Ascending aorta (tissue), 2 donors: Measurements from ENCODE around the gene LRRC8C. TPM values are rescaled to one million over a fixed set of nuclear protein-coding genes. Genes with fewer than 3 reads are reported as not detected.

Experiments
- DNase-seq, 2 donors: peaks; one replicate each; pipeline ENCODE4 v3.0.0-alpha.2; 2019; ENCODE audit warnings: low spot score in 2 of 2
- H3K27ac ChIP-seq, 2 donors: fragments of 200-600 bp; sonication (generic); one replicate each; pipeline ENCODE4 v1.5.1; 2016 to 2017; ENCODE audit warnings: mild to moderate bottlenecking in 1 of 2
- H3K27me3 ChIP-seq: fragments of 200-600 bp; sonication (generic); one replicate; pipeline ENCODE4 v1.5.1; 2017
- H3K36me3 ChIP-seq, 2 donors: fragments of 200-600 bp; sonication (generic); one replicate each; pipeline ENCODE4 v1.5.1; 2016
- H3K4me1 ChIP-seq, 2 donors: fragments of 200-600 bp; sonication (generic); one replicate each; pipeline ENCODE4 v1.5.1; 2016 to 2017; ENCODE audit warnings: mild to moderate bottlenecking in 1 of 2
- H3K4me3 ChIP-seq, 2 donors: fragments of 200-600 bp; sonication (generic); one replicate each; pipeline ENCODE4 v1.5.1; 2016 to 2017; ENCODE audit warnings: mild to moderate bottlenecking in 1 of 2
- H3K9me3 ChIP-seq, 2 donors: fragments of 200-600 bp; sonication (generic); one replicate each; pipeline ENCODE4 v1.5.1; 2016
- intact Hi-C: fragments of 100-400 bp; cut with DNase I; formaldehyde crosslinking; loops from one replicate; pipeline ENCODE4 v1.15.1; 2023
- total RNA-seq: library from RNA; depleted of rRNA; stranded (reverse); fragments of >200 nt; gene quantifications from one replicate; pipeline ENCODE4 v1.1.0, GENCODE V29; 2016
- TF ChIP-seq, protein P1 (sequence below), 3 experiments: fragments of 200-600 bp in 2 of 3; fragments of 450-650 bp in 1 of 3; sonication (generic) in 2 of 3; IDR thresholded peaks; one replicate each; pipeline ENCODE4 v1.5.1; 2016 to 2019; ENCODE audit warnings: antibody characterized with exemption in 3 of 3, mild to moderate bottlenecking in 1 of 3, moderate library complexity in 1 of 3

Gene LRRC8C
- total RNA-seq, 1 donor from 2014 or later, result 7.5 TPM

DNA sequence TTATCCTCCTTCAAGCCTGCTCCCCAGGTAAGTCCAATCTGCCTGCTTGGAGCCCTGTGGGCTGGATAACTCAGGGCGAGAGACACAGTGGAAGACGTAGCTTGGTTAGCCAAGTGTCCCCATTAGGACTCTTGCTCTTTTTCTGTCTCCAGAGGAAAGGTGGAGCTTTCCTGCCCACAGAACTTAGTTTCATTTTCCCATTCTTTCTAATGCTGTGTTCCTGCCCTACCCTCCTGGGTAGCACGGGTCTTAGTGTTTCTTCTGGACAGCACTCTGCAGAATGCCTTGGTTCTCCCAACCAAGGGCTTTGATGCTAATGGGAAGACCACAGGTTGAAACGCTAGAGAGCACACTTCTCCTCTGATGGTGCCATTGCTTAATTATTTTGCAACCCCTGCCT lies 95.5 kb downstream of the LRRC8C start:
- no peak overlapping the region for H3K27ac ChIP-seq
- DNase-seq, result no peak
- H3K36me3 ChIP-seq, result no peaks in the 10 kb centered on the region
- no peaks in the 10 kb centered on the region for H3K9me3 ChIP-seq
- no peaks in the 10 kb centered on the region for H3K27me3 ChIP-seq
- TF ChIP-seq, protein P1, sequence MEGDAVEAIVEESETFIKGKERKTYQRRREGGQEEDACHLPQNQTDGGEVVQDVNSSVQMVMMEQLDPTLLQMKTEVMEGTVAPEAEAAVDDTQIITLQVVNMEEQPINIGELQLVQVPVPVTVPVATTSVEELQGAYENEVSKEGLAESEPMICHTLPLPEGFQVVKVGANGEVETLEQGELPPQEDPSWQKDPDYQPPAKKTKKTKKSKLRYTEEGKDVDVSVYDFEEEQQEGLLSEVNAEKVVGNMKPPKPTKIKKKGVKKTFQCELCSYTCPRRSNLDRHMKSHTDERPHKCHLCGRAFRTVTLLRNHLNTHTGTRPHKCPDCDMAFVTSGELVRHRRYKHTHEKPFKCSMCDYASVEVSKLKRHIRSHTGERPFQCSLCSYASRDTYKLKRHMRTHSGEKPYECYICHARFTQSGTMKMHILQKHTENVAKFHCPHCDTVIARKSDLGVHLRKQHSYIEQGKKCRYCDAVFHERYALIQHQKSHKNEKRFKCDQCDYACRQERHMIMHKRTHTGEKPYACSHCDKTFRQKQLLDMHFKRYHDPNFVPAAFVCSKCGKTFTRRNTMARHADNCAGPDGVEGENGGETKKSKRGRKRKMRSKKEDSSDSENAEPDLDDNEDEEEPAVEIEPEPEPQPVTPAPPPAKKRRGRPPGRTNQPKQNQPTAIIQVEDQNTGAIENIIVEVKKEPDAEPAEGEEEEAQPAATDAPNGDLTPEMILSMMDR (IDR thresholded peaks at IDR 0.05), result no peak
- no peaks in the 10 kb centered on the region for H3K4me1 ChIP-seq
- H3K4me3 ChIP-seq, result no peak overlapping the region
- intact Hi-C loops, result no loop called here

DNA sequence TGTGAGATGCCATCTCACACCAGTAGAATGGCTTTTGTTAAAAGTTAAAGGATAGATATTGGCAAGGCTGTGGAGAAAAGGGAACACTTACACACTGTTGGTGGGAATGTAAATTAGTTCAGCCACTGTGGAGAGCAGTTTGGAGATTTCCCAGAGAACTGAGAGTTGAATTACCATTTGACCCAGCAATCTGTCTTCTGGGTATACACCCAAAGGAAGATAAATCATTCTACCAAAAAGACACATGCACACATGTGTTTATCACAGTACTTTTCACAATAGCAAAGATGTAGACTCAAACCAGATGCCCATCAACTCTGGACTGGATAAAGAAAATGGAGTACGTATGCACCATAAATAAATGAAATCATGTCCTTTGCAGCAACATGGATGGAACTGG lies 99.3 kb downstream of the LRRC8C start:
- intact Hi-C loops, result no loop called here
- Histone ChIP-seq H3K27me3 (no peaks in the 10 kb centered on the region), H3K27ac (no peak overlapping the region), H3K36me3 (no peaks in the 10 kb centered on the region), H3K9me3 (no peaks in the 10 kb centered on the region), H3K4me3 (no peak overlapping the region), H3K4me1 (no peaks in the 10 kb centered on the region)
- no peak for DNase-seq
- TF ChIP-seq, protein P1 (IDR thresholded peaks at IDR 0.05), result no peak

DNA sequence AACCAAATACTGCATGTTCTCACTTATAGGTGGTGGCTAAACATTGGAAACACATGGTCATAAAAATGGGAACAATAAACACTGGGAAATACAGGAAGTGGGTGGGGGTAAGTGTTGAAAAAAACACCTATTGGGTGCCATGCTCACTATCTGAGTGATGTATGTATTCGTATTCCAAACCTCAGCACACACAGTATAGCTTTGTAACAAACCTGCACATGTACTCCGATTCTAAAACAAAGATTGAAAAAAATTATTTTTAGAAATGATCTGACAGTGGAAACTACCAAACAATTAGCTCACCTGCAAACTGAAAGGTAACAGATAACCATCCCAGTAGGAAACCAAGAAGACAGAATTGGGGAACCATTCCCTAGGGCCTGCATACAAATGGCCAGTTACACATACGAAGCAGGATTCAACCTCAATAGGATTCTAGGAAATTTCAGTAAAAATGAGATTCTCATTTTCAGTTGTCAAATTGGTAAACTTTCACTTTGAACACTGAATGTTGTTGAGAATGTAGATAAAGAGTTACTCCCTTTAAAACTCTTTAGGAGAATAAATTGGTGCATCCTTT lies 99.8 kb downstream of the LRRC8C start:
- Histone ChIP-seq H3K9me3 (no peaks in the 10 kb centered on the region), H3K4me1 (no peaks in the 10 kb centered on the region), H3K36me3 (no peaks in the 10 kb centered on the region), H3K27me3 (no peaks in the 10 kb centered on the region), H3K27ac (no peak overlapping the region), H3K4me3 (no peak overlapping the region)
- intact Hi-C loops, result no loop called here
- no peak for DNase-seq
- TF ChIP-seq, protein P1 (IDR thresholded peaks at IDR 0.05), result no peak

DNA sequence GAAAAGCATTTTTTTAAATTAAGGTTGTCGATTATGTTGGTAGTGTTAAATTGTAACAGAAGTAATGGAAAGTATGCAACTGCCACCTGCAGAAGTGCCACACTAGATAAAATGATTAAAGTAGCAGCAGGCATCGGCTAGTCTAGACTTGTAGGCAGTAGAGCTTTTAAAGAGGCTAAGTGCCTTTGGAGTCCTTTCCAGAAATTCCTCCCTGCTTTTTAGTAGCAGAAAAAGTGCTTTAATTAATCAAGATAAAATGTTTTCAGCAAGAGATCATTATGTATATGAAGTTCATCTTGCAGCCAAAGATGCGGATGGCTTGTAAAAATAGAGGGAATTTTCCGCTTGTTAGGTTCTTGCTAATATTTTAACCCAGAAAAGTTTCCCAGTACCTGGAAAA lies 100.8 kb downstream of the LRRC8C start:
- no peaks in the 10 kb centered on the region for H3K9me3 ChIP-seq
- no peak overlapping the region for H3K4me3 ChIP-seq
- H3K4me1 ChIP-seq, result no peaks in the 10 kb centered on the region
- intact Hi-C loops, result no loop called here
- no peaks in the 10 kb centered on the region for H3K36me3 ChIP-seq
- TF ChIP-seq, protein P1 (IDR thresholded peaks at IDR 0.05), result no peak
- no peaks in the 10 kb centered on the region for H3K27me3 ChIP-seq
- no peak overlapping the region for H3K27ac ChIP-seq
- no peak for DNase-seq

DNA sequence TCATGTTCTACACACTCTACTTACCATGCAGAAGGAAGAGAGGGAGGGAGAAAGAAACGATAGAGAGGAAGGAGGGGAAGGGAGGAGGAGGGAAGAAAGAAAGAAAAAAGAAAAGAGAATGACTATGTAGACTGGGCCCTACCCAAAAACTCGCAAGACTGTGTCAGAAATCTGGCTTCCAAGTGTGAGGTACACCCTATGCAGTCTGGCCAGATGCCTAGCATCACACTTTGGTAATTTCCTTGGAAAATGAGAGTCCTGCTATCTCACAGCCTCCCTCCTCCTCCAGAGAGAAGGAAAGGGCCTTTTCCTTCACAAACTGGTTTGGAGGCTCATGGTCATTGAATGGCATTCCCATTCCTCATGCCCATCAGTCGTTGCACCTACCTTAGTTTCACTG lies 101.5 kb downstream of the LRRC8C start:
- H3K27me3 ChIP-seq, result no peaks in the 10 kb centered on the region
- no peaks in the 10 kb centered on the region for H3K36me3 ChIP-seq
- no peak for DNase-seq
- no peak overlapping the region for H3K27ac ChIP-seq
- intact Hi-C loops, result no loop called here
- TF ChIP-seq, protein P1 (IDR thresholded peaks at IDR 0.05), result no peak
- no peaks in the 10 kb centered on the region for H3K4me1 ChIP-seq
- no peak overlapping the region for H3K4me3 ChIP-seq
- H3K9me3 ChIP-seq, result no peaks in the 10 kb centered on the region

DNA sequence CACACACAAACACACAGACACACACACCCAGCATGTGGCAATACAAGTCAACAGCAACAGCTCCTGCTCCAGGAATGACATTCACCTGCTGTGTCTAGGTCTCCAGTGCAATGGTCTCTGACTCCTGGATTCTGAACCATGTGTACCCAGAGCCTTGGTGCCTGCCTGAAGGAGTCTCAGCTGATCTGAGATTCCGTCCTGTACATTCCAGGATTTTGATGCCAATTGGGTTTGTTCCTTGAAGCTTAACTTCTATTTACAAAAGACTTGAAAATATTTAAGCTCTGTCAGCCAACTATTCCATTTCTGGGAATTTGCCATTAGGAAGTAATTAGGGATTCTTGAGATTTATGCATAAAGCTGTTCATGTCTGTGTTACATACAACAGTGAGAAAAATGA lies 102.6 kb downstream of the LRRC8C start:
- H3K27me3 ChIP-seq, result no peaks in the 10 kb centered on the region
- no peaks in the 10 kb centered on the region for H3K9me3 ChIP-seq
- no peak overlapping the region for H3K27ac ChIP-seq
- H3K36me3 ChIP-seq, result no peaks in the 10 kb centered on the region
- TF ChIP-seq, protein P1 (IDR thresholded peaks at IDR 0.05), result no peak
- intact Hi-C loops, result no loop called here
- H3K4me1 ChIP-seq, result no peaks in the 10 kb centered on the region
- no peak overlapping the region for H3K4me3 ChIP-seq
- DNase-seq, result no peak
